Tibial nerve (tissue), 3 donors: ENCODE results near the gene SLAMF8.

Source experiments
- POLR2A ChIP-seq, 2 donors: fragments of 450-650 bp; IDR thresholded peaks; one replicate each; pipeline ENCODE4 v1.6.1; 2017; ENCODE audit warnings: antibody characterized with exemption in 2 of 2, mild to moderate bottlenecking in 2 of 2, moderate library complexity in 2 of 2
- TF ChIP-seq, protein P1 (sequence below), 5 experiments: fragments of 200-600 bp in 3 of 5; fragments of 450-650 bp in 2 of 5; sonication (generic) in 3 of 5; IDR thresholded peaks; one replicate each; pipeline ENCODE4 v1.5.1; 2016 to 2019; ENCODE audit warnings: antibody characterized with exemption in 5 of 5, mild to moderate bottlenecking in 3 of 5, moderate library complexity in 2 of 5

DNA sequence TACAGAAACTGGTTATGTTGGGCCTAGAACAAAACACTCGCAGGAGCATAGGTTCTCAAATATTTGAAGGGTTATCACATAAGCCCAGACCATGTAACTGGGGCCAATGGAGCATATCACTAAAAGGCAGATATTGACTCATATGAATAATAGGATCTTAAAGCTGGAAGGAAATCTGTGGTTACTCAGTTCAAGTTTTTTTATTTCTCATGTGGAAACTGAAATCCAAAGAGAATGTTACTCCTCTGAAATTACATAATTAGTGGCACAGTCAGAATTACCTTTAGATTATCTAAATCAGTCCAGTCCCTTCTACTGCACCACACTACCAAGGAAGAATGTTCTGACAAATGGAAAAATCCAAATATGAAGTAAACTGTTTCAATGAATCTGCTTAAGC, 12.0 kb downstream of the SLAMF8 start:
- TF ChIP-seq, protein P1, sequence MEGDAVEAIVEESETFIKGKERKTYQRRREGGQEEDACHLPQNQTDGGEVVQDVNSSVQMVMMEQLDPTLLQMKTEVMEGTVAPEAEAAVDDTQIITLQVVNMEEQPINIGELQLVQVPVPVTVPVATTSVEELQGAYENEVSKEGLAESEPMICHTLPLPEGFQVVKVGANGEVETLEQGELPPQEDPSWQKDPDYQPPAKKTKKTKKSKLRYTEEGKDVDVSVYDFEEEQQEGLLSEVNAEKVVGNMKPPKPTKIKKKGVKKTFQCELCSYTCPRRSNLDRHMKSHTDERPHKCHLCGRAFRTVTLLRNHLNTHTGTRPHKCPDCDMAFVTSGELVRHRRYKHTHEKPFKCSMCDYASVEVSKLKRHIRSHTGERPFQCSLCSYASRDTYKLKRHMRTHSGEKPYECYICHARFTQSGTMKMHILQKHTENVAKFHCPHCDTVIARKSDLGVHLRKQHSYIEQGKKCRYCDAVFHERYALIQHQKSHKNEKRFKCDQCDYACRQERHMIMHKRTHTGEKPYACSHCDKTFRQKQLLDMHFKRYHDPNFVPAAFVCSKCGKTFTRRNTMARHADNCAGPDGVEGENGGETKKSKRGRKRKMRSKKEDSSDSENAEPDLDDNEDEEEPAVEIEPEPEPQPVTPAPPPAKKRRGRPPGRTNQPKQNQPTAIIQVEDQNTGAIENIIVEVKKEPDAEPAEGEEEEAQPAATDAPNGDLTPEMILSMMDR (IDR thresholded peaks at IDR 0.05), result no peak
- TF ChIP-seq POLR2A (IDR thresholded peaks at IDR 0.05), result no peak
